ENCODE data around the gene UNC45A. TPM values are rescaled to one million over a fixed set of nuclear protein-coding genes. Genes with fewer than 3 reads are reported as not detected.

UNC45A gene
- polyA plus RNA-seq, 3 donors from 2014 or later, result 54.9 to 74.4 (median 59.3) TPM

Other genes starting within 250 kb of the UNC45A start
- gene BLM, start 217.9 kb upstream of the UNC45A start, polyA plus RNA-seq, result 10 to 100 TPM in 1 of 3 donors, 1 to 10 TPM in 2; 2.3 to 10.0 (median 7.5) TPM
- 10 to 100 TPM; 18.2 to 22.8 (median 20.8) TPM for gene FURIN, start 66.7 kb upstream of the UNC45A start, polyA plus RNA-seq
- gene FES, start 50.8 kb upstream of the UNC45A start, polyA plus RNA-seq, result 10 to 100 TPM; 28.6 to 73.2 (median 53.5) TPM
- 1 to 10 TPM; 4.1 to 7.4 (median 5.4) TPM for gene MAN2A2, start 32.0 kb upstream of the UNC45A start, polyA plus RNA-seq
- 10 to 100 TPM; 25.5 to 33.1 (median 32.1) TPM for gene HDDC3, start 2.7 kb upstream of the UNC45A start, polyA plus RNA-seq
- 1 to 10 TPM in 2 of 3 donors, not detected in 1; 1.6 to 3.0 TPM for gene RCCD1, start 19.6 kb downstream of the UNC45A start, polyA plus RNA-seq
- gene PRC1, start 59.2 kb downstream of the UNC45A start, polyA plus RNA-seq, result 1 to 10 TPM; 1.1 to 4.1 (median 1.5) TPM
- gene VPS33B, start 87.3 kb downstream of the UNC45A start, polyA plus RNA-seq, result 10 to 100 TPM in 1 of 3 donors, 1 to 10 TPM in 2; 4.2 to 10.5 (median 4.7) TPM
- gene SV2B, start 165.0 kb downstream of the UNC45A start, polyA plus RNA-seq, result not detected

Measured in immature natural killer cell (primary cell).